T-cell (primary cell): ENCODE data around the gene UBXN10. TPM values are rescaled to one million over a fixed set of nuclear protein-coding genes. Genes with fewer than 3 reads are reported as not detected.

Source experiments
- ATAC-seq, 4 experiments: fragments of 200-7000 bp in 3 of 4; fragments of 150-1000 bp in 1 of 4; cut with Tn5 transposase; replicated peaks in 1 of 4; 1 replicate in 3 of 4; 2 replicates in 1 of 4; pipeline ENCODE4 v1.10.0; 2021; ENCODE audit warnings: moderate library complexity in 3 of 4, mild to moderate bottlenecking in 2 of 4, moderate number of reproducible peaks in 1 of 4
- CTCF ChIA-PET, 2 donors: fragments of 300-600 bp; sonication (Branson Sonifier 250); formaldehyde crosslinking; loops; one replicate each; lab custom pipeline; 2022; ENCODE audit warnings: antibody characterized with exemption in 2 of 2; lab: Charles Lee
- POLR2A ChIA-PET, 2 donors: fragments of 300-600 bp; sonication (Branson Sonifier 250); formaldehyde crosslinking; loops; one replicate each; lab custom pipeline; 2022; ENCODE audit warnings: antibody characterized with exemption in 2 of 2; lab: Charles Lee
- DNase-seq, 35 experiments: peaks; one replicate each; pipeline versions ENCODE4 v3.0.0 to v3.0.0-alpha.2; 2013 to 2023
- H3K27ac ChIP-seq: one replicate; pipeline ENCODE4 v1.5.1; 2013; ENCODE audit warnings: low read length
- H3K27me3 ChIP-seq, 2 experiments: replicated peaks in 1 of 2; 1 replicate in 1 of 2; 2 replicates in 1 of 2; pipeline versions ENCODE4 v1.6.1 to v1.7.0; 2013; ENCODE audit warnings: low read length in 1 of 2, mixed read lengths in 1 of 2; ENCODE audit not compliant: control insufficient read depth in 2 of 2, insufficient read depth in 2 of 2; ENCODE audit errors: extremely low read depth in 1 of 2
- H3K36me3 ChIP-seq, 2 donors: 1 replicate in 1 of 2; 2 replicates in 1 of 2; pipeline versions ENCODE4 v1.6.1 to v1.7.0; 2013; ENCODE audit warnings: low read length in 1 of 2; ENCODE audit not compliant: control insufficient read depth in 2 of 2, insufficient read depth in 1 of 2; ENCODE audit errors: extremely low read depth in 1 of 2
- H3K4me1 ChIP-seq, 2 experiments: 1 replicate in 1 of 2; 2 replicates in 1 of 2; pipeline versions ENCODE4 v1.6.1 to v1.7.0; 2013; ENCODE audit warnings: low read length in 2 of 2, mixed read lengths in 1 of 2; ENCODE audit not compliant: insufficient read depth in 2 of 2, control insufficient read depth in 1 of 2; ENCODE audit errors: extremely low read depth in 1 of 2
- H3K4me3 ChIP-seq, 2 donors: 1 replicate in 1 of 2; 2 replicates in 1 of 2; pipeline versions ENCODE4 v1.5.1 to v1.7.0; 2013; ENCODE audit warnings: mild to moderate bottlenecking in 2 of 2, low read length in 1 of 2, moderate library complexity in 1 of 2; ENCODE audit not compliant: control insufficient read depth in 1 of 2; ENCODE audit errors: extremely low read depth in 1 of 2
- H3K9me3 ChIP-seq: 2 replicates; pipeline ENCODE4 v1.7.0; 2013
- H3K27ac Mint-ChIP-seq, 2 donors: one replicate each; pipeline ENCODE4 v1.8.0; 2020 to 2021; ENCODE audit warnings: mild to moderate bottlenecking in 2 of 2, mixed read lengths in 2 of 2
- H3K27me3 Mint-ChIP-seq, 2 donors: one replicate each; pipeline ENCODE4 v1.8.0; 2021 to 2022; ENCODE audit warnings: mixed read lengths in 2 of 2
- H3K36me3 Mint-ChIP-seq: one replicate; pipeline ENCODE4 v1.8.0; 2021; ENCODE audit warnings: mixed read lengths
- H3K4me1 Mint-ChIP-seq, 3 donors: one replicate each; pipeline ENCODE4 v1.8.0; 2020 to 2022; ENCODE audit warnings: mixed read lengths in 3 of 3, mild to moderate bottlenecking in 1 of 3
- H3K4me3 Mint-ChIP-seq, 3 donors: one replicate each; pipeline ENCODE4 v1.8.0; 2020 to 2022; ENCODE audit warnings: mild to moderate bottlenecking in 3 of 3, mixed read lengths in 3 of 3, moderate library complexity in 3 of 3
- H3K9me3 Mint-ChIP-seq, 3 donors: one replicate each; pipeline ENCODE4 v1.8.0; 2020 to 2022; ENCODE audit warnings: mixed read lengths in 3 of 3
- WGBS: methylation state at CpG from one replicate; pipeline ENCODE4 v1.1.5; 2013; ENCODE audit warnings: missing lambda C conversion rate; ENCODE audit not compliant: insufficient coverage; 5-methylcytosine and 5-hydroxymethylcytosine counted together
- total RNA-seq, 35 experiments: library from RNA in 6 of 35; stranded (reverse) in 6 of 35; fragments of 120-200 nt in 1 of 35; gene quantifications; one replicate each; pipeline versions ENCODE4 v1.2.1 to v1.2.4 and lab custom pipeline; 2013 to 2026

Gene UBXN10
- total RNA-seq (under 1 TPM; 0.06 to 0.30 (median 0.20) TPM), total RNA-seq (lab: John Stamatoyannopoulos, UW) (0.18 to 4.2 (median 1.2) reads per million in 29 experiments)
- 1.1 TPM for total RNA-seq (2013)

GRCh38 chr1:20185834-20186782 is at the start of gene UBXN10, which contains the start of gene PLA2G2C:
TSS of gene UBXN10 (plus strand) at chr1:20186096. CDS start at chr1:20190562, 4,466 bp downstream.
TSS of gene PLA2G2C (minus strand) at chr1:20186518. CDS start at chr1:20177363, 9,155 bp downstream.
- H3K36me3 ChIP-seq: no peaks in the 10 kb centered on the region
- peak within 1 kb of the TSS; percentile 73 for H3K27ac ChIP-seq
- peaks cover 3 to 11% of the 10 kb centered on the region in 2 experiments for H3K27me3 ChIP-seq
- no peaks in the 10 kb centered on the region for H3K36me3 Mint-ChIP-seq
- ATAC-seq (peak; percentile 41 to 57 (median 49)), DNase-seq (peak in 34 of 35 experiments; percentile 4 to 56 (median 37))
- WGBS: 1% methylated on average over 36 of the region's 52 CpGs
- peak within 1 kb of the TSS; percentile 74 to 77 (median 77) for H3K4me3 Mint-ChIP-seq
- ChIA-PET POLR2A (no interaction called here), CTCF (interaction anchor here in 1 of 2 donors (0.6 to 1.1 kb wide), 3 partner anchors 10 to 283 kb away, joined by 3 to 4 read pairs (median 4); no protein-coding TSS in a partner anchor)
- H3K4me1 ChIP-seq: peaks cover 22 to 42% of the 10 kb centered on the region in 2 experiments
- H3K4me1 Mint-ChIP-seq: peaks cover 43 to 54% (median 53%) of the 10 kb centered on the region in 3 donors
- H3K27ac Mint-ChIP-seq: peak within 1 kb of the TSS; percentile 75 to 85
- no peaks in the 10 kb centered on the region for H3K9me3 Mint-ChIP-seq
- no peaks in the 10 kb centered on the region for H3K9me3 ChIP-seq
- no peaks in the 10 kb centered on the region for H3K27me3 Mint-ChIP-seq
- peak within 1 kb of the TSS; percentile 56 to 60 for H3K4me3 ChIP-seq

- CTCF ChIA-PET: no interaction called here
- no peaks in the 10 kb centered on the region for H3K36me3 ChIP-seq
- Mint-ChIP-seq H3K36me3 (no peaks in the 10 kb centered on the region), H3K27me3 (peaks cover 16 to 23% of the 10 kb centered on the region in 2 donors), H3K4me3 (no peak overlapping the region), H3K9me3 (peaks cover 0 to 3% (median 0%) of the 10 kb centered on the region in 3 donors), H3K4me1 (no peaks in the 10 kb centered on the region), H3K27ac (no peak overlapping the region)
- H3K27ac ChIP-seq: no peak overlapping the region
- 100% methylated on average over 2 of the region's 3 CpGs for WGBS
- H3K4me1 ChIP-seq: no peaks in the 10 kb centered on the region
- H3K4me3 ChIP-seq: no peak overlapping the region
- peaks cover 0 to 17% of the 10 kb centered on the region in 2 experiments for H3K27me3 ChIP-seq
- DNase-seq: no peak
- no peaks in the 10 kb centered on the region for H3K9me3 ChIP-seq
- POLR2A ChIA-PET: no interaction called here
- no peak for ATAC-seq
Observed at GRCh38 chr1:20136249-20136648, 49.6 kb upstream of the UBXN10 start.

GRCh38 chr1:20137055-20137454 is 48.8 kb upstream of the UBXN10 start:
- H3K36me3 ChIP-seq: no peaks in the 10 kb centered on the region
- Mint-ChIP-seq H3K4me3 (no peak overlapping the region), H3K27ac (no peak overlapping the region), H3K27me3 (peaks cover 16 to 22% of the 10 kb centered on the region in 2 donors), H3K36me3 (no peaks in the 10 kb centered on the region), H3K4me1 (no peaks in the 10 kb centered on the region), H3K9me3 (peaks cover 0 to 3% (median 0%) of the 10 kb centered on the region in 3 donors)
- H3K27me3 ChIP-seq: peaks cover 0 to 21% of the 10 kb centered on the region in 2 experiments
- 85% methylated on average over 4 of the region's 4 CpGs for WGBS
- H3K27ac ChIP-seq: no peak overlapping the region
- DNase-seq (no peak), ATAC-seq (no peak)
- H3K4me3 ChIP-seq: no peak overlapping the region
- POLR2A ChIA-PET: no interaction called here
- H3K9me3 ChIP-seq: no peaks in the 10 kb centered on the region
- CTCF ChIA-PET: no interaction called here
- H3K4me1 ChIP-seq: no peaks in the 10 kb centered on the region

- Mint-ChIP-seq H3K36me3 (no peaks in the 10 kb centered on the region), H3K9me3 (no peaks in the 10 kb centered on the region), H3K27ac (no peak overlapping the region), H3K27me3 (peaks cover 16 to 19% of the 10 kb centered on the region in 2 donors), H3K4me3 (no peak overlapping the region), H3K4me1 (no peaks in the 10 kb centered on the region)
- DNase-seq: no peak
- ChIA-PET CTCF (no interaction called here), POLR2A (no interaction called here)
- Histone ChIP-seq H3K27me3 (peaks cover 0 to 24% of the 10 kb centered on the region in 2 experiments), H3K4me3 (no peak overlapping the region), H3K27ac (no peak overlapping the region), H3K36me3 (no peaks in the 10 kb centered on the region), H3K4me1 (no peaks in the 10 kb centered on the region), H3K9me3 (no peaks in the 10 kb centered on the region)
- 100% methylated on average over 1 of the region's 1 CpG for WGBS
- no peak for ATAC-seq
Observed at GRCh38 chr1:20137604-20138003, 48.3 kb upstream of the UBXN10 start.

GRCh38 chr1:20138346-20138745 is 47.5 kb upstream of the UBXN10 start:
- Histone ChIP-seq H3K9me3 (no peaks in the 10 kb centered on the region), H3K36me3 (no peaks in the 10 kb centered on the region), H3K27ac (no peak overlapping the region), H3K4me3 (no peak overlapping the region), H3K4me1 (no peaks in the 10 kb centered on the region), H3K27me3 (peaks cover 0 to 29% of the 10 kb centered on the region in 2 experiments)
- ATAC-seq: no peak
- H3K27me3 Mint-ChIP-seq: peaks cover 16% of the 10 kb centered on the region in 2 donors
- no peaks in the 10 kb centered on the region for H3K9me3 Mint-ChIP-seq
- CTCF ChIA-PET: no interaction called here
- DNase-seq: no peak
- no peaks in the 10 kb centered on the region for H3K36me3 Mint-ChIP-seq
- H3K4me3 Mint-ChIP-seq: no peak overlapping the region
- H3K27ac Mint-ChIP-seq: no peak overlapping the region
- POLR2A ChIA-PET: no interaction called here
- 100% methylated on average over 1 of the region's 6 CpGs for WGBS
- no peaks in the 10 kb centered on the region for H3K4me1 Mint-ChIP-seq

- Mint-ChIP-seq H3K27ac (no peak within 1 kb of the TSS), H3K27me3 (peaks cover 11 to 16% of the 10 kb centered on the region in 2 donors), H3K36me3 (no peaks in the 10 kb centered on the region), H3K9me3 (no peaks in the 10 kb centered on the region), H3K4me1 (no peaks in the 10 kb centered on the region), H3K4me3 (no peak within 1 kb of the TSS)
- no peaks in the 10 kb centered on the region for H3K4me1 ChIP-seq
- ATAC-seq (no peak), DNase-seq (no peak)
- POLR2A ChIA-PET: no interaction called here
- no peak within 1 kb of the TSS for H3K4me3 ChIP-seq
- CTCF ChIA-PET: no interaction called here
- H3K27ac ChIP-seq: no peak within 1 kb of the TSS
- H3K27me3 ChIP-seq: peaks cover 0 to 28% of the 10 kb centered on the region in 2 experiments
- no peaks in the 10 kb centered on the region for H3K36me3 ChIP-seq
- H3K9me3 ChIP-seq: no peaks in the 10 kb centered on the region
- 69% methylated on average over 4 of the region's 9 CpGs for WGBS
Observed at GRCh38 chr1:20138961-20139550, 46.8 kb upstream of the UBXN10 start, which contains the start of gene PLA2G2F. TSS of gene PLA2G2F (plus strand) at chr1:20139323. CDS start at chr1:20139428, 105 bp downstream.
